GM21717 (cell line): ENCODE data around the gene SEL1L2.

Experiments used
- ATAC-seq: cut with Tn5 transposase; IDR thresholded peaks from one replicate; pipeline ENCODE4 v1.9.1; 2021; ENCODE audit warnings: mild to moderate bottlenecking, moderate library complexity; ENCODE audit not compliant: unreplicated experiment

The SEL1L2 gene

DNA sequence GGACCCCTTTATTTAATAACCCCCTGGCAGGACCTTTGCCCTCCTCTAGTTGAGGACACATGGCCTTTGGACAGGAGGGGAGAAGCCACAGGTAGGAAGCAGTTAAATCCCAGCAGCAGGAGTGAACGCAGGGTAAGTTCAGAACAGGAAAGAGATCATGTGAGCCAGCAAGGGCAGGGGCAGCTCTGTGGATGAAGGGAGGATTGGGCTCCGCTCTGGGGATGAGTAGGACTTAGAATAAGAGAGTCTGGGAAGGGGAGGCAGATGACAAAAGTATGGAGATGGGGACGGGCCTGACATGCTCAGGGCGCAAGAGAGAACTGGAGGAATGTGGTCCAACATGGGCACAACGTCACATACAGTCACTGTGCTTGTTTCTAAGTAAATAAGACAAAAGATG is 116.6 kb downstream of the SEL1L2 start:
- ATAC-seq = no peak

GRCh38 chr20:13870170-13870748 is 120.2 kb downstream of the SEL1L2 start:
- ATAC-seq = no peak

GRCh38 chr20:13868331-13868730 is 122.1 kb downstream of the SEL1L2 start:
- ATAC-seq = no peak

DNA sequence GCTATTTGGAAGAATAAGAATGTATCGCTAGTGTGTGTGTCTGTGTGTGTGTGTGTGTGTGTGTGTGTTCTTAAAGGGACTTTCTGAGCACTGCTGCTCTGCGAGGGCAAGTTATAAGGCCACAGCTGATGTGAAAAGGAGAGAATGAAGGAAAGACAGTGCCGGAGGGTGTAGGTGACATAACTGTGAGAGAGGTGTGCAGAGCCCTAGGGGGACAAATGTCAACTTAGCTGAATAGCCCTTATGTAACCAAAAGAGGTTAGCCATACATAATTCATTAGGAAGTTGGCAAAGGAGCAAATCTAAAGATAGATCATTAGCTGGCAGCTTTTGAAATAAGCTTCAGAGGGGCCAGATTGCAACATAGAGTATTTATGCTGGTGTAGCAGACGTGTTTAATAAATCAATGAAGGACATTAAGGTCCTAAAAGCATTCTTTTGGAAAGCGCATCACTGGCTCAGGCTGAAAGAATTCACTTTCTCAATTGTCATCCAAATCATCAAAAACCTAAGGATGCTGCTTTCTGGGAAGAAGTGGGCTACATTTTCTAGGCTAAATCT is 124.5 kb downstream of the SEL1L2 start:
- ATAC-seq = no peak

GRCh38 chr20:13865156-13865555 is 125.3 kb downstream of the SEL1L2 start:
- no peak for ATAC-seq

GRCh38 chr20:13863244-13863643 is 127.2 kb downstream of the SEL1L2 start:
- ATAC-seq = no peak

- no peak for ATAC-seq
These were observed 128.2 kb downstream of the SEL1L2 start for GRCh38 chr20:13862245-13862644.

GRCh38 chr20:13858871-13859270 is 131.5 kb downstream of the SEL1L2 start:
- no peak for ATAC-seq

- ATAC-seq = no peak
These were observed 132.0 kb downstream of the SEL1L2 start for GRCh38 chr20:13858439-13858838.

DNA sequence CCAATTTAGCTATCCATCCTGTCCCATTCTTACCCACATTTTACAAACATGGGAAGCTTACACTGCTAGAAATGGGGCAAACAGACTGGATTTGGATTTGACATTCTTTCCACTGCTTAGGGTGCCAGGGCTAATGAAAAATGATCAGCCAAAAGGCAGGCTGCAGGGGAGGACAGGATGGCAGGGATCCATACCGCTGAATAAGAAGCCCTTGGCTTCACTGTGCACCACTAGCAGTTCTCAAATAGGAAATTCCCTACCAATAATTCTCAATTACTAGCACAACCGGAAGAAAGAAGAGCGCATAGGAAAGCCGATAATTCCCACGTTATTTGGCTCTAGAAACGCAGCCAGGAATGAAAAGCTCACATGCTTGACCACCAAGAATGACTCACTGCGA is 132.5 kb downstream of the SEL1L2 start:
- ATAC-seq = no peak

DNA sequence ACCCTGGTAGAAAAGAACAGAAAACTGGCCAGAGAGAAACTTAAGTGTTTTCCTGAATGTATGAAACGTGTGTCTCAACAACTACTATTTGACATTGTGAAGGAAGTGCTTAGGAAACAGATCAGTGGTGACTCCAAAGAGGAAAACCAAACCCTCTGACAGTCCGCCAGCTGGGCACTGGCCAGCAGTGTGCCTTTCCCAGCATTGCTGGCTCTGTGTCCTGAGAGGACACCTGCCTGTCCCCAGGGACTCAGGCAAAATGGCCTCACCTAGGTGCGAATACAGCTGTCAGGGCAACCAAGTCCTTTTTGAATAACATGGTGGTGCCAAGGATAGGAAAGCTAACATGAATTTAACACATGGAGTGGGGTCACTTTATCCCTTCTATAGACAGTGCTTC is 133.1 kb downstream of the SEL1L2 start:
- no peak for ATAC-seq

DNA sequence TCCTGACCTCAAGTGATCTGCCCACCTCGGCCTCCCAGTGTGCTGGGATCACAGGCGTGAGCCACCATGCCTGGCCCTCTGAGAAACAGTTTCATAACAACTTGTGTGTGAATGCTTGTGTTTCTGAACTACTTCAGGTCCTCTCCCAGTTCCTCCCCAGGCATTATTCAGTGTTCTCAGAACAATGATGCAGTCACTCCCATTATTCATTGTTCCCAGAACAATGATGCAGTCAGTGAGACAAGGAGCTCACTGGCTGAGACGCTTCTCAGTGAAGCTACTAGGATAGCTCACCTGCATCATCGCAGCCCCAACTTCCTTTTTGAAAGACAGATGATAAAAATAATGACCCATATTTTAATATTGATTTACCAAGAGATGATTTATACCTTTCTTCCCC is 134.1 kb downstream of the SEL1L2 start:
- ATAC-seq = no peak

DNA sequence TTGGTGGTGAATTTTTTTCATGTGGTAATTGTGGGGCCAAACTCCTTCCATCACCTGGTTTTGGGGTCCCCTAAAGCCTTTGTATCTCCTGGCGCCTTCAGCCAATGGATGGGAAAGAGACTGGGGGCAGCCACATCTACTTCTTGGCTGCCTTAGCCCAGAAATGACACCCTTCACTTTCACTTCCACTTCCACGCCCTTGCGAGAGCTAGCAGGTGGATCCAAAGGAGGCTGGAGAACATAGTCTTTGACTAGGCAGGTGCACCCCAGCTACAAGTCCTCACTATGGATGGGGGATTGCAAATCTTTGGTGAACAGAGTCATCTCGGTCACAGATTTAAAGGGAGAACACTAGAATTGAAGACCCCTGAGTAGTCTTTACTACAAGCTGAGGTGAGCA is 134.8 kb downstream of the SEL1L2 start:
- ATAC-seq = no peak

- ATAC-seq = no peak
These were observed 138.1 kb downstream of the SEL1L2 start for GRCh38 chr20:13852306-13852705.

DNA sequence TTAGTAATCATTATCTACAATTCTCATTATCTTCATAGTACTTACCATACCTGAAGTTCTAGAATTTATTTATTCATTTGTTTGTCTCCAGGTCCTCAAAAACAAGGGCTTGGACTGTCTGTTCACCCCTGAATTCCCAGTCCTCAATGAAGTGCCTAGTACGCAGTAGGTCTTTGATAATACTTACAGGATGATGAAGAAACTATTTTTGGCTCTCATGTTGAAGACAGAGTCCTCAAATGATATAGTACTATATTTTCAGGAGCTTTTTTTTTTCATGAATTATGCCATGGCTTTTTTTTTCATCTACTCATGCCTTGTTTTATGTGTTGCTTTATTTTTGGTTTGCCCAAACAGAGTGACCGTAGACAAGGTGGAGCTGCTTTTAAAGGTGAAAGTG is 139.1 kb downstream of the SEL1L2 start:
- no peak for ATAC-seq

GRCh38 chr20:13844296-13844695 is 146.1 kb downstream of the SEL1L2 start:
- no peak for ATAC-seq

DNA sequence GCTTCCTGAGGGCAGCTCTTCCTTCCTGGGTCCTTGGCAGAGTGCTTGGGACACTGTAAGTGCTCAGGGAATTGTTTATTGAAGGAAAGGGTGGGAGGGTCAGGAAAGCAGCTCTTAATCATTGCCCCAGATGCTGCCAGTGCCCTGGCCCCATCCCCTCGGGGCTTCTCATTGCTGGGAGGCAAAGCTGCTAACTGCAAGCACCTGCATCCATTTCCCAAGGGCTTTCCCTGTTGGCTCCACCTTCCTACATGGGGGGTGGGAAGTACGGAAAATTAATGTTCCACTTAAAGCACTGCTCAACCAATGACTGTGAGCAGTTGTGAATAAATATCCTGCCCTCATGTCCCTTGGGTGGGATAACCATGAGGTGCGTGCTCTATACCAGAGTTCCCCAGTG is 149.2 kb downstream of the SEL1L2 start:
- ATAC-seq = no peak

DNA sequence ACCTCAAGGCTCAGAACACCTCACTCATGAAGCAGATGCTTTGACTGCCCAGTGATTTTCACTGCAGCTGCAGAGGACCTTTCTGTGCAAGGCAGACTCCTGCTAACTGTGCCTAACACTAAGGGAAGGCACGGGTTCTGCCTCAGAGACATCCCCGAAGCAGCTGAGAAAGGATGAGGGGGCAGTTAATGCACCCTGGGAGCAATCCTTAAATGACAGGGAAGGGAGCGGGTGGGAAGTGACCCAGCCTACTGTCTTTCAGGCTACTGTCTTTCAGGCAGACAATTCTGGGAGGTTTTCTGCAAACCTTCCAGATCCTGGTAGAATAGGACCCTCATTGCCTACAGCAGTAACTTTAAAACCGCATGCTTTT is 150.3 kb downstream of the SEL1L2 start:
- no peak for ATAC-seq

DNA sequence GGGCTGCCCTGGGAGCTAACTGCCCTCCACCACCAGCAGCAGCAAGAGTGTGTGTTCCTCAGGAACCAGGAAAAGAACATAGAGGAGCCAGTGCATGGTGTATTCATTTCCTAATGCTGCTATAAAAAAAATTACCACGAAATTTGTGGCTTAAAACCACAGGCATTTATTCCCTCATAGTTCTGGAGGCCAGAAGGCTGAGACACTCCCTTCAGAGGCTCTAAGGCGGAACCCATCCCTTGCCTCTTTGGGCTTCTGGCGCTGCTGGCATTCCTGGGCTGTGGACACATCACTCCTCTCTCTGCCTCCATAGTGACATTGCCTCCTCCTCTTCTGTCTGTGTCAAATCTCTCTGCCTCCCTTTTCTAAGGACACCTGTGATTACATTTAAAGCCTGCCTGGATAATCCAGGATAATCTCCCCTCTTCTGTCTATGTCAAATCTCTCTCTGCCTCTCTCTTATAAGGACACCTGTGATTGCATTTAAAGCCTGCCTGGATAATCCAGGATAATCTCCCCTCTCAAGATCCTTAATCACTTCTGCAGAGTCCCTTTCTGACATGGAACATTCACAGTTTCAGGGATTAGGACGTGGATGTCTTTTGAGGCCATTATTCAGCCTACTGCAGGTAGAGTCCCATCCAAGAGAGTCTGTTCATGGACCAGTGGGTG is 150.9 kb downstream of the SEL1L2 start:
- ATAC-seq = no peak

DNA sequence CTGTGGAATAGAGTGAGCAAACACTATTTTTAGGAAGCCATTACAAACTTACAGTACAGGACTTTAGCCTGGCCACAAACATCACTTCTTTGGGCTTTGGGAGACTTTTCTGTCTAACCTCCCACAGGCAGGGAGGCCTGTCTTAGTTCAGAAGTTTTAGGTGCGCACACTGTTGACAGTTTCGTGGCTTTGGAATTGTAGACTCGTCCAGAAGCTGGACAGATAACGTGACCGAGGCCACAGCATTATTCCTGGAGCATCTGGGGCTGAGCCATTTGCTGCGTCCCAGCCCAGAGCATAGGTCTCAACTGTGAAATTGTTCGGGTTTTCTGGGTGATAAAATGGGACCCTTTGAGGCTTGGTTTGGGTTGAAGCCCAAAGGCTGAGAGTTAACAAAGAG is 151.8 kb downstream of the SEL1L2 start:
- no peak for ATAC-seq

- ATAC-seq = no peak
These were observed 158.9 kb downstream of the SEL1L2 start for GRCh38 chr20:13831476-13831875.

DNA sequence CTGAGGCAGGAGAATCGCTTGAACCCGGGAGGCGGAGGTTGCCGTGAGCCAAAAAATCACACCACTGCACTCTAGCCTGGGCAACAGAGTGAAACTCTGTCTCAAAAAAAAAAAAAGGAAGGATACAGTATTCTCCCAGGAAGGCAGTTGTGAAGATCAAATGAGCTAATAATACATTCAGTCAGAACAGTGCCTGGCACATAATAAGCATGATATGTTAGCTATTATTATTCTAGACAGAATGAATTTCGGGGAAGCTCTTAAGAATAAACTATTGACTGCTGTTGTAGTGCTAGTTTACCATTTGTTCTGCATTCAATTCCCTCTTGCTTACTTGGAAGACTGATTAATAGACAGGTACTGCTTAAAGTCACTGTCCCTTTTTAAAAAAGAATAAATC is 164.9 kb downstream of the SEL1L2 start:
- ATAC-seq = no peak

GRCh38 chr20:13824459-13824858 is 166.0 kb downstream of the SEL1L2 start:
- no peak for ATAC-seq
